Testis (tissue), 3 donors: ENCODE results near the gene RACK1. TPM values are rescaled to one million over a fixed set of nuclear protein-coding genes. Genes with fewer than 3 reads are reported as not detected.

ENCODE experiments used
- DNase-seq: peaks from one replicate; pipeline ENCODE4 v3.0.0-alpha.2; 2019
- H3K27ac ChIP-seq, 2 donors: fragments of 200-600 bp; sonication (generic); one replicate each; pipeline ENCODE4 v1.5.1; 2019
- H3K27me3 ChIP-seq: fragments of 200-600 bp; sonication (generic); one replicate; pipeline ENCODE4 v1.5.1; 2019
- H3K36me3 ChIP-seq: fragments of 200-600 bp; sonication (generic); one replicate; pipeline ENCODE4 v1.5.1; 2017; ENCODE audit warnings: low read depth; ENCODE audit errors: missing control alignments
- H3K4me1 ChIP-seq: fragments of 200-600 bp; sonication (generic); one replicate; pipeline ENCODE4 v1.5.1; 2019
- H3K4me3 ChIP-seq, 2 donors: fragments of 200-600 bp; sonication (generic); one replicate each; pipeline ENCODE4 v1.5.1; 2017 to 2019
- H3K9me3 ChIP-seq: fragments of 200-600 bp; sonication (generic); one replicate; pipeline ENCODE4 v1.5.1; 2017
- CTCF ChIP-seq, 3 experiments: fragments of 450-650 bp in 2 of 3; fragments of 200-600 bp in 1 of 3; sonication (generic) in 1 of 3; IDR thresholded peaks; one replicate each; pipeline ENCODE4 v1.5.1; 2016 to 2019; ENCODE audit warnings: antibody characterized with exemption in 3 of 3, mild to moderate bottlenecking in 2 of 3, moderate library complexity in 1 of 3
- POLR2A ChIP-seq: fragments of 450-650 bp; IDR thresholded peaks from one replicate; pipeline ENCODE4 v1.6.1; 2017; ENCODE audit warnings: antibody characterized with exemption, mild to moderate bottlenecking, moderate library complexity
- WGBS, 2 donors: methylation state at CpG; one replicate each; pipeline ENCODE4 v1.1.5; 2018; 5-methylcytosine and 5-hydroxymethylcytosine counted together
- intact Hi-C: fragments of 100-400 bp; cut with DNase I; formaldehyde crosslinking; loops from one replicate; pipeline ENCODE4 v1.15.1; 2023; ENCODE audit warnings: low total_unique reads
- polyA plus RNA-seq: library from polyadenylated mRNA; stranded (reverse); fragments of 350-450 nt; fragmentation: Illumina TruSeq; extraction: RNeasy Lipid Tissue Mini Kit (QIAGEN cat#74804); gene quantifications from one replicate; pipeline ENCODE4 v1.2.3, GENCODE V29; 2014; ENCODE audit warnings: low read depth, low replicate concordance; ENCODE audit not compliant: insufficient read depth
- total RNA-seq, 2 donors: library from RNA; depleted of rRNA; stranded (reverse); fragments of >200 nt; gene quantifications; one replicate each; pipeline ENCODE4 v1.2.3, GENCODE V29; 2016

Gene RACK1
- total and polyA plus RNA-seq, 3 donors from 2014 or later: 777 to 1,606 (median 1,149) TPM

- TF ChIP-seq CTCF (IDR thresholded peaks at IDR 0.05) (no peak), POLR2A (no peak)
- no peaks in the 10 kb centered on the region for H3K27me3 ChIP-seq
- no peak overlapping the region for H3K27ac ChIP-seq
- H3K4me1 ChIP-seq: peaks cover 6% of the 10 kb centered on the region
- H3K4me3 ChIP-seq: peak overlapping the region in 1 of 2 donors; percentile 17
- H3K36me3 ChIP-seq: no peaks in the 10 kb centered on the region
- H3K9me3 ChIP-seq: no peaks in the 10 kb centered on the region
- WGBS, 2 donors: 57 to 75% methylated on average over 8 to 45 of the region's 45 CpGs
- DNase-seq: no peak
- intact Hi-C loops: no loop called here
Observed at GRCh38 chr5:181195249-181195761, 48.4 kb downstream of the RACK1 start.

GRCh38 chr5:181194489-181195248 lies 49.0 kb downstream of the RACK1 start:
- peak overlapping the region in 1 of 2 donors; percentile 17 for H3K4me3 ChIP-seq
- TF ChIP-seq POLR2A: no peak
- TF ChIP-seq CTCF (IDR thresholded peaks at IDR 0.05): no peak
- intact Hi-C loops: loop anchor here (5.0 kb wide), 1 partner anchor 68 kb away; the partner anchor contains the start of gene TRIM52
- no peak for DNase-seq
- no peaks in the 10 kb centered on the region for H3K27me3 ChIP-seq
- WGBS, 2 donors: 62 to 71% methylated on average over 12 to 21 of the region's 21 CpGs
- H3K4me1 ChIP-seq: peaks cover 6% of the 10 kb centered on the region
- H3K9me3 ChIP-seq: no peaks in the 10 kb centered on the region
- H3K36me3 ChIP-seq: no peaks in the 10 kb centered on the region
- no peak overlapping the region for H3K27ac ChIP-seq

- DNase-seq: no peak
- H3K27me3 ChIP-seq: no peaks in the 10 kb centered on the region
- no peak overlapping the region for H3K27ac ChIP-seq
- TF ChIP-seq CTCF (IDR thresholded peaks at IDR 0.05) (no peak), POLR2A (no peak)
- 91 to 93% methylated on average over 2 of the region's 2 CpGs for WGBS, 2 donors
- no peaks in the 10 kb centered on the region for H3K9me3 ChIP-seq
- H3K4me1 ChIP-seq: peaks cover 6% of the 10 kb centered on the region
- no peak overlapping the region for H3K4me3 ChIP-seq
- no peaks in the 10 kb centered on the region for H3K36me3 ChIP-seq
- intact Hi-C loops: loop anchor here (5.0 kb wide), 1 partner anchor 69 kb away; the partner anchor contains the start of gene TRIM52
Observed at GRCh38 chr5:181193656-181194055, 50.0 kb downstream of the RACK1 start.

GRCh38 chr5:181192337-181193046 lies 51.2 kb downstream of the RACK1 start:
- Histone ChIP-seq H3K27me3 (no peaks in the 10 kb centered on the region), H3K4me3 (peak overlapping the region; percentile 82 to 87), H3K27ac (peak overlapping the region; percentile 87 to 94), H3K9me3 (no peaks in the 10 kb centered on the region), H3K36me3 (no peaks in the 10 kb centered on the region), H3K4me1 (peaks cover 6% of the 10 kb centered on the region)
- DNase-seq: no peak
- intact Hi-C loops: loop anchor here (5.0 kb wide), 1 partner anchor 70 kb away; the partner anchor contains the start of gene TRIM52
- 34 to 36% methylated on average over 7 to 12 of the region's 12 CpGs for WGBS, 2 donors
- TF ChIP-seq POLR2A: no peak
- no peak for TF ChIP-seq CTCF (IDR thresholded peaks at IDR 0.05)
